Measurements from ENCODE around the gene THADA.
"Not testable (repeated sequence)": the region's sequence is repeated elsewhere in the genome, so short reads cannot be mapped to it uniquely, and the experiment has no call there.

Gene THADA, protein sequence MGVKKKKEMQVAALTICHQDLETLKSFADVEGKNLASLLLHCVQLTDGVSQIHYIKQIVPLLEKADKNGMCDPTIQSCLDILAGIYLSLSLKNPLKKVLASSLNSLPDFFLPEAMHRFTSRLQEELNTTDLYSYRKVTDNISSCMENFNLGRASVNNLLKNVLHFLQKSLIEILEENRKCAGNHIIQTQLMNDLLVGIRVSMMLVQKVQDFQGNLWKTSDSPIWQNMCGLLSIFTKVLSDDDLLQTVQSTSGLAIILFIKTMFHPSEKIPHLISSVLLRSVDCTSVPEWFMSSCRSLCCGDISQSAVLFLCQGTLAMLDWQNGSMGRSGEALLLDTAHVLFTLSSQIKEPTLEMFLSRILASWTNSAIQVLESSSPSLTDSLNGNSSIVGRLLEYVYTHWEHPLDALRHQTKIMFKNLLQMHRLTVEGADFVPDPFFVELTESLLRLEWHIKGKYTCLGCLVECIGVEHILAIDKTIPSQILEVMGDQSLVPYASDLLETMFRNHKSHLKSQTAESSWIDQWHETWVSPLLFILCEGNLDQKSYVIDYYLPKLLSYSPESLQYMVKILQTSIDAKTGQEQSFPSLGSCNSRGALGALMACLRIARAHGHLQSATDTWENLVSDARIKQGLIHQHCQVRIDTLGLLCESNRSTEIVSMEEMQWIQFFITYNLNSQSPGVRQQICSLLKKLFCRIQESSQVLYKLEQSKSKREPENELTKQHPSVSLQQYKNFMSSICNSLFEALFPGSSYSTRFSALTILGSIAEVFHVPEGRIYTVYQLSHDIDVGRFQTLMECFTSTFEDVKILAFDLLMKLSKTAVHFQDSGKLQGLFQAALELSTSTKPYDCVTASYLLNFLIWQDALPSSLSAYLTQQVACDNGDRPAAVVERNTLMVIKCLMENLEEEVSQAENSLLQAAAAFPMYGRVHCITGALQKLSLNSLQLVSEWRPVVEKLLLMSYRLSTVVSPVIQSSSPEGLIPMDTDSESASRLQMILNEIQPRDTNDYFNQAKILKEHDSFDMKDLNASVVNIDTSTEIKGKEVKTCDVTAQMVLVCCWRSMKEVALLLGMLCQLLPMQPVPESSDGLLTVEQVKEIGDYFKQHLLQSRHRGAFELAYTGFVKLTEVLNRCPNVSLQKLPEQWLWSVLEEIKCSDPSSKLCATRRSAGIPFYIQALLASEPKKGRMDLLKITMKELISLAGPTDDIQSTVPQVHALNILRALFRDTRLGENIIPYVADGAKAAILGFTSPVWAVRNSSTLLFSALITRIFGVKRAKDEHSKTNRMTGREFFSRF (N-terminal part only)

DNA sequence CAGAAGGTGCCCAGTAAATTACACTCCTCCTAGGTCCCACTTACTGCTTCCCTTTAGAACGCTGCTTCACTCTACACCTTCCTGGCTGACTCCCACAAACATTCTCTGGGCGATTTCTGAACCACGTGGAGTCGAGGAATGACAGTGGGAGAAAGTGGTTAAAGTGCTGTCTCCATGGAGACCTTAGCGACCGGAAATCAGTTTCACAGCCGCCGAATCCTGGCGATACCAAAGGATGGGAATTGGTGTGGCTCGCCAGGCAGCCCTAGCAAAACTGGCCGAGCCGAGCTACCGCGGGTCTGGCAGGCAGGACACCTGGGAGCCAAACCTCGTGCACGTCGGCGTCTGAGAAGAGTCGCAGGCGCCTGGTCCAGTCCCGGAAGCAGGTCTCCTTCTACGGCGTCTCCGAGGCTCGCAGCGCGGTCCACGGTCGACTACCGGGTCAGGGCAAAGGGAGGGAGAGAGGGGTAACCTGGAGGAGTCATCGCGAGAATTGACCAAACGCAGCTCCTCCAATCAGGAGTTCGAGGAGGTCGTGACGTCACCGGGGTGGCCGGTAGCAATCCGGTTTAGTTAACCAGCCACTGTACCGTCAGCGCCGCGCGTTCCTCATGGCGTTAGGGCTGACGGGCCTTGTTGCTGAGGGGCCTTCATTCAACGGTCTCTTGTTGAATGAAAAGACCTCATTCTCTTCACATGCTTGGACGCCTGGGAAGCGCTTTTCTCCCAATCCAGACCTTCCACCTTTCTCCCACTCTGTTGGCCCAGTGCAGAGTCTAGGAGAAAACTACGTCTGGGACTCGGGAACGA is at the start of gene THADA:
Gene THADA (minus strand): TSS at position 436 of the 810 bp plus-strand sequence. CDS start 3,646 bp downstream, outside the sequence.
- in situ Hi-C loops (cut with HindIII; ENCODE audit: low sequenced_read_pairs) = no loop called here

DNA sequence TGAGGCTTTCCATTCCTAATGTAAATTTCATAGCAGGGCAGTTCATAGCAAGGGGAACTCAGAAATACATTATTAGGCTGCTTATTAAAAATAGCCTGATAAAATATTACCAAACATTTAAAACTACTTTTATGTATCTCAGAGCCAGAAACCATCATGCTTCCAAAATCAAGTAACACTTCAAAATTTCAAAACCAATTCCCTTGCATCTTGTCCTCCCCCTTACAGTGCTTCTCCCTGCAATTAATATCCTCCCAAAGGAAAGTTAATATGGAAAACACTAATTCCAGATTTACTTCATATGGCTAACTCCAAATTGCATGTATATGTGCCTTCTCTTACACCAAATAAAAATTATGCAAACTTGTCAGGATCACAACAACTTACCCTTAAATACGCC is 47.8 kb upstream of the THADA start:
- in situ Hi-C loops (cut with HindIII; ENCODE audit: low sequenced_read_pairs) = no loop called here

DNA sequence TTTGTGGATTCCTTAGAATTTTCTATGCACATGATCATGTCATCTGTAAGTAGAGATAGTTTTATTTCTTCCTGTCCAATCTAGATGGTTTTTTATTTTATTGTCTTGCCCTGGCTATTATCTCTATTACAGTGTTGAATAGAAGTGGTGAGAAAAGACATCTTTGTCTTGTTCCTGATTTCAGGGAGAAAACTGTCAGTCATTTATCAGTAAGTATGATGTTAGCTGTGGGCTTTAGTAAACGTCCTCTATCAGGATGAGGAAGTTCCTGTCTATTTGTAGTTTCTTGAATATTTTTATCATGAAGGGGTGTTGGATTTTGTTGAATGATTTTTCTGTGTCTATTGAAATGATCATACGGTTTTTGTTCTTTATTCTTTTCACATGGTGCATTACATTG is 46.5 kb upstream of the THADA start:
- in situ Hi-C loops (cut with HindIII; ENCODE audit: low sequenced_read_pairs) = no loop called here

DNA sequence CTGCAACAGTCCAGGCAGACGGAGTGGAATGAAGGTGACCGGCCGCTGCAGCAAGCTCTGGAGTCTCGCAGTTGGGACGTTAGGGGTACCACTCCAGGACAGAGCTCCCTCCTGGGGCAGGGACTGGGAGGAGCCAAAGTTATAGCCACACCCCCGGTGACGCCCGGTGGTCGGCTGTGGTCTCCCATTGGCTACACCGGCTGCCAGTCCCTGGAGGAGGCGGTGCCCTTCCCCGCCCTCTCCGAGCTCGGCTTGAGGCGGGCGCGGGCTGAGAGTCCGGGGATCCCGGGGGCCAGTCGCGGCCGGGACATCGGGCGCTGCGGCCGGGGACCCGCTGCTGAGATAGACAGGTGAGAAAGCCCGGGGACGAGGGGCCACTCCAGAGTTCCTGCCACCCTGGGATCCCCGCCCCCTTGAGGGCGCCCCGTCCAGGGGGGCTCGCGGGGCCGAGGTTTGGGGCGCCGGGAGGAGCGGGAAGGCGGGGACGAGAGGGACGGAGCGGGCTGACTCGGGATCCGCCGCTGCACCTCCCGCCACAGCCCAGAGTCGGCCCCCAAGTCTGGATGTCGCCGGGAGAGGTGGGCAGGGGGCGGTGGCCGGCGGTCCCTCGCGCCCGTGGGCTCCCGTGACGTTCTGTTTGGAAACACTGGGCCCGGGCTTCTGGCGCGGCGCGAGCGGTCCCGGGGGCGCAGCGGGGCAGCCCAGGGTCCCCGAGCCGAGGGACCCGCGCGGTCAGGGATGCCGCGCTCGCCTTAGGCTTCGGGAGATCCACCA is 41.4 kb upstream of the THADA start, which contains the start of gene PLEKHH2:
Gene PLEKHH2 (plus strand): TSS at position 231 of the 774 bp plus-strand sequence. CDS start 7,414 bp downstream, outside the sequence.
- in situ Hi-C loops (cut with HindIII; ENCODE audit: low sequenced_read_pairs) = no loop called here

DNA sequence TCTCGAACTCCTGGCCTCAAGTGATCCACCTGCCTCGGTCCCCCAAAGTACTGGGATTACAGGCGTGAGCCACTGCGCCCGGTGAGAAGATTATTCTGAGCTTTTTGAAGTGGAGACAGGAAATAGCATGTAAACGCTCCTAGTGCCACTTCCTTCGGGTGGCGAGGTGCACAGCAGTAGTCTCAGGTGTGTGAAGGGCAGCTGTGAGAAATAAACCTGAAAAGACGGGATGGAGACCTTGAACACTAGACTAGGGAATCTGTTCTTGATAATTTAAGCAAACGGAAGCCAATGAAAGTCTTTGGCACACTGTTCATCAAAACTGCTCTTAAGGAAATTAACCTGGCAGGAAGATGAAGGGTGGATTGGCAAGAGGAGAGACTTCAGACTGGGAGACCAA is 40.8 kb upstream of the THADA start:
- in situ Hi-C loops (cut with HindIII; ENCODE audit: low sequenced_read_pairs) = no loop called here

DNA sequence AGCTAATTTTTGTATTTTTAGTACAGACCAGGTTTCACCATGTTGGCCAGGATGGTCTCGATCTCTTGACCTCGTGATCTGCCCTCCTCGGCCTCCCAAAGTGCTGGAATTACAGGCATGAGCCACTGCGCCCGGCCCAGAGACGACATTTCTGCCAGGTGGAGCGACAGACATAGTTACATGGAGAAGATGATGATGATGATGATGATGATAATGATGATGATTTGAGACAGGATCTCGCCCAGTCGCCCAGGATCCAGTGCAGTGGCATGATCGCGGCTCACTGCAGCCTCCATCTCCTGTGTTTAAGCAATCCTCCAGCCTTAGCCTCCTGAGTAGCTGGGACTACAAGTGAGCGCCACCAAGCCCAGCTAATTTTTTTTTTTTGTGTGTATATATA is 40.3 kb upstream of the THADA start:
- in situ Hi-C loops (cut with HindIII; ENCODE audit: low sequenced_read_pairs) = not testable (repeated sequence)

DNA sequence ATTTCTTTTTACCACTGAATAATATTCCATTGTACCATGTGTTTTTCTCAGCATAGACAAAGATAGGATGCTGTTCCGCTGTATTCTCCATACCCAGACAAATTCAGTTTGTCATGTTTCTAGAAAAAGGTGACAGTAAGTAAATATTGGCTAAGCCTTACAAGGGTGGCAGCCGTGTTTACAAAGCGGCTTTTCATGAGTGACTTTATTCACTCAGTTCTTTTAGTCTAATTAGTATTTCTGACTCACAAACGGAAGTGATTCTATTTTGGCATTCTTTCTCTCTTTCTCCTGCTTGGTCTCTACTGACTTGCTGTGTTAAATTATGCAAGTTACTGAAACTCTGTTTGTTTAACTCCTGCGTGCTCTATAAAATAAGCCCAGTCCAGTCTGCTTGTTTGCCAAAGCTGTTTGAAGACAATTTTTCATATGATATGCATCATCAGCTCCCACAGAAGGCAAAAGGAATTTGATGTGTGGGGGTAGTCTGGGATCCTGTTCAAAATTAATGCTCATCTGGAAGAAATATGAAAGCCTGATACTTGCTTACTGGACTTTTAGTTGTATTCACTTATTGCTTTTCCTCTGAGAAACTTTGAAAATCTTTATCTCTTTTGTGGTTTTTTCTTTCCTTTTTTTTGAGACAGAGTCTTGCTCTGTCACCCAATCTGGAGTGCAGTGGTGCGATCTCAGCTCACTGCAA is 38.9 kb upstream of the THADA start:
- in situ Hi-C loops (cut with HindIII; ENCODE audit: low sequenced_read_pairs) = no loop called here

DNA sequence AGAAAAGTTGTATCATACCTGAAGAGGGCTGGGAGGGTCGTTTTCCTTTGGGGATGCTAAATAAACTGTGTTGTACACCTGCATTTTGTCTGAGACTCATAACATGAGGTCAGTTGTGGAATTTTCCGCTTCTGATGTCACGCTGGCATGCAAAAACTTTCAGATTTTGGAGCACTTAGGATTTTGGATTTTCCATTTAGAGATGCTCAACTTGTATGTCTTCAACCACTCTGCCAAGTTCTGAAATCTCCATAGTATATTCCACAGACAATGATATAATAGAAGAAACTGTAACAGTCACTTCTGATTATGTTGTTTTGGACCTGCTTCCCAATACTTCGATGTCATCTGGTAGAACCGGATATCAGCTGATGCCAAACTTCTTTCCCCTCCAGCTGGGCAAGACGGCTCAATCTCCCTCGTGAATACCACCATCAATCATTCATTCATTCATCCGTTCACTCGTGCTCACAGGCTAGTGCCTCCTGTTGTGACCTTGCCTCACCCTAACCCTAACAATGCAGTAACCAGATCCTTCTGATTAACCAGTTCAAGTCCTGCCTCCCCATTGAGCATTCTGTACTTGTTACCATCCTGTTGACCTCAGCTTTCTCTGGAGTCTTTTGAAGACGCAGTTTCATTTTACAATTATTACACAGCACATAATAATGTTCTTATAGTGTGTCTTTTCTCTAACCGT is 35.9 kb upstream of the THADA start:
- in situ Hi-C loops (cut with HindIII; ENCODE audit: low sequenced_read_pairs) = no loop called here

DNA sequence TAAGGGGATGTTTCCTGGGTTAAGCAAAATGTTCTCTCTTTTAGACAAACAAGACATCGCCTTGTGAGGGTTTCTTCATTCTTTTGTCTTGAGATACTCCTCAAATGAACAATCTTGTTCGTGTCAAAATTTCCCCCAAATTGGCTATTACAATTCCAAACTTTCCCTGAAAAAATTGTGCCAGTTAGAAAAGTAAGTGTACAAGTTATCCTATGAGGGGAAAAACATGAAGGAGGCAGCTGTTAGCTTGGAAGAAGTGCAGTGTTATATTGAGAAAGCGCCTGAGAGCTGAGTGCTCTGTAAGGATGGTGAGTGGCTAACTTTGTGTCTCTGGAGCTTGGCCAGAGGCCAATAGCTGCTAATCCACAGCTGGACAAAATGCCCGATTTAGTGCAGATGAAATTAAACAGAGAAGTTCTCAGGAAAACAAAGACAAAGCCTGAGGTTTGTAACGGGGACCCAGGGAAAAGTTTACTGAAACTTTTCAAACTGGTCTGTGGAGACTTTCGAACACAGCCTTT is 27.2 kb upstream of the THADA start:
- in situ Hi-C loops (cut with HindIII; ENCODE audit: low sequenced_read_pairs) = no loop called here

DNA sequence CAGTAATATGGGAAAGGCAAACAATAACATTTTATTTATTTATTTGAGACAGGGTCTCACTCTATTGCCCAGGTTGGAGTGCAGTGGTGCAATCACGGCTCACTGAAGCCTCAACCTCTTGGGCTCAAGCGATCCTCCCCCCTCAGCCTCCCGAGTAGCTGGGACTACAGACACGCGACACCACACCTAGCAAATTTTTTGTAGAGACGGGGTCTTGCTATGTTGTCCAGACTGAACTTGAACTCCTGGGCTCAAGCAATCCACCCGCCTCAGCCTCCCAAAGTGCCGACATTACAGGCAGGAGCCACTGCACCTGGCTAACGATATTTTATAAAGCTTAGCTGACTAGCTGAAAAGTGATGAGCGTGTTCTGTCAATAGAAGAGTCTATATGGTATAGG is 23.7 kb upstream of the THADA start:
- in situ Hi-C loops (cut with HindIII; ENCODE audit: low sequenced_read_pairs) = no loop called here

DNA sequence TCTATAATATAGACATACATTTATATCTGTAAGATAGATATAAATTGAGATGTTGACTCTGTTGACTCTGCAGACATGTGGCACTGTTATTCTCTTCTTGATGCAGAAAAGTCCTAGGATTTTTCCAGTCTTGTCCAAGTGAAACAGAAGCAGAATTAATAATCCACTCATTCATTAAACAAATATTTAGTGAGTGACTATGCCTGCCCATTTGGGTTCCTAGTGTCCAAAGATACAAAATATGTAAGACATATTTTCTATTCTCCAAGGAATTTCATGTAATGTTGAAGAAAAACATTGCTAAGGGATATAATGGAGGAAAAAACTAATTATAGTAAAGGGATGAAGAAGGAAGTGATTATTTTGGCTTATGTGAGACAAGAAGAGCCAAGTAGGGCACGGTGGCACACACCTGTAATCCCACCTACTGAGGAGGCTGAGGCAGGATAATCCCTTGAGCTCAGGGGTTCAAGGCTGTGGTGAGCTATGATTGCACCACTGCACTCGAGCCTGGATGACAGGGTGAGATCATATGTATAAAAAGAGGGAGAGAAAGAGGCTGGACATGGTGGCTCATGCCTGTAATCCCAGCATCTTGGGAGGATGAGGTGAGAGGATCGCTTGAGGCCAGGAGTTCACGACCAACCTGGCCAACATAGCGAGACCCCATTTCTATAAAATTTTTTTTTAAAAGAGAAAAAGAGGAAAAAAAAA is 21.3 kb upstream of the THADA start:
- in situ Hi-C loops (cut with HindIII; ENCODE audit: low sequenced_read_pairs) = no loop called here

DNA sequence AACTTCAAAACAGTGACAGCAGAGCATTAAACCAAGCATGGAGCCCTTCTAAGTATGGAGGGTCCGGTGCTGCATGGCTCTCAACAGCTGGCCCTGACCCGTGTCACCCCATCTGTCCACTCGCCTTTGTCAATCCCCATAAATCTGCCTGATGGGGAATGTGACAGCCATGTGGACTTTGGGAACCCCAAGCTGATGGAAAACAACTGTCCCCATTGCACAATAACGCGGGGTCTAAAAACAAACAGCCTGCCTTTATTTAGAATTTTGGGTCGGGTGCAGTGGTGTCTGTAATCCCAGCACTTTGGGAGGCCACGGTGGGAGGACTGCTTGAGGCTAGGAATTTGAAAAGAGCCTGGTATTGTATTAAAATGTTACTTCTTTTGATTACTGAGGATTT is 17.1 kb upstream of the THADA start:
- in situ Hi-C loops (cut with HindIII; ENCODE audit: low sequenced_read_pairs) = no loop called here

DNA sequence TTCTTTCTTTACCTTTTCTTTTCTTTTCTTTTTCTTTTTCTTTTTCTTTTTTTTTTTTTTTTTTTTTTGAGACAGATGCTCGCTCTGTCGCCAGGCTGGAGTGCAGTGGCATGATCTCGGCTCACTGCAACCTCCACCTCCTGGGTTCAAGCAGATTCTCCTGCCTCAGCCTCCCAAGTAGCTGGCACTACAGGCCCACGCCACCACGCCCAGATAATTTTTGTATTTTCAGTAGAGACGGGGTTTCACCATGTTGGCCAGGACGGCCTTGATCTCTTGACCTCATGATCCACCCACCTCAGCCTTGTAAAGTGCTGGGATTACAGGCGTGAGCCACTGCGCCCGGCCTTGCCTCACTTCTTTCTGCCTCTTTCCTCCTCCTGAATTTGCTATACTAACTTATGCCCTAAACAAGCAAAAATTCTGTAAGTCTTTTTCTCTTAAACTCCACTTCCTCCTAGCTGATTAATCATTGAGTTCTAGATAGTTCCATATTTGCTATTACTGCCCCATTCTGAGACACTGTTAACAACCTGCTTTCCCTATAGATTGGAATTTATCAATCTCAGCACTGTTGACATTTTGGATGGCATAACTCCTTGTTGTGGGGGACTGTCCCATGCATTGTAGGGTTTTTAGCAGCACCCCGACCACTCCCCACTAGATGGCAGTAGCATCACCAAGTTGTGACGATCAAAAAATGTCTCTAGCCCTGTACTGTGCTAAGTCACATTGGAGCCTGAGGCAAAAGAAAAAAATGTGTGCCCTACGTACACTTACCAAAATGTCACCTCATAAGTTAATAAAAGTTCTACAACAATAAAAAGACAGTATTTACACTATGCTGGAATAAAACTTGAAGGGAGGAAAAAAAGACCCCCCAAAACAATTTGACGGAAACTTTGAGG is 16.4 kb upstream of the THADA start:
- in situ Hi-C loops (cut with HindIII; ENCODE audit: low sequenced_read_pairs) = no loop called here

DNA sequence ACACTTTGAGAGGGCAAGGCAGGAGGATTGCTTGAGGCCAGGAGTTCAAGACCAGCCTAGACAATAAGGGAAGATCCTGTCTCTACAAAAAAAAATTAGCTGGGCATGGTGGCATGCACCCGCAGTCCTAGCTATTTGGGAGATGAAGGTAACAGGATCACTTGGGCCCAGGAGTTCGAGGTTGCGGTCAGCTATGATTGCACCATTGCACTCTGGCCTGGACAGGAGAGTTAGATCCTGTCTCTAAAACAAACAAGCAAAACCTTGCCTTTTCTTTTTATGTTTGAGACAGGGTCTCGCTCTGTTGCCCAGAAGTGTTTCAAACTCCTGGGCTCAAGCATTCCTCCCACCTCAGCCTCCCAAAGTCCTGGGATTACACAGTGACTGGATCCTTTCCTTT is 14.5 kb upstream of the THADA start:
- in situ Hi-C loops (cut with HindIII; ENCODE audit: low sequenced_read_pairs) = no loop called here

DNA sequence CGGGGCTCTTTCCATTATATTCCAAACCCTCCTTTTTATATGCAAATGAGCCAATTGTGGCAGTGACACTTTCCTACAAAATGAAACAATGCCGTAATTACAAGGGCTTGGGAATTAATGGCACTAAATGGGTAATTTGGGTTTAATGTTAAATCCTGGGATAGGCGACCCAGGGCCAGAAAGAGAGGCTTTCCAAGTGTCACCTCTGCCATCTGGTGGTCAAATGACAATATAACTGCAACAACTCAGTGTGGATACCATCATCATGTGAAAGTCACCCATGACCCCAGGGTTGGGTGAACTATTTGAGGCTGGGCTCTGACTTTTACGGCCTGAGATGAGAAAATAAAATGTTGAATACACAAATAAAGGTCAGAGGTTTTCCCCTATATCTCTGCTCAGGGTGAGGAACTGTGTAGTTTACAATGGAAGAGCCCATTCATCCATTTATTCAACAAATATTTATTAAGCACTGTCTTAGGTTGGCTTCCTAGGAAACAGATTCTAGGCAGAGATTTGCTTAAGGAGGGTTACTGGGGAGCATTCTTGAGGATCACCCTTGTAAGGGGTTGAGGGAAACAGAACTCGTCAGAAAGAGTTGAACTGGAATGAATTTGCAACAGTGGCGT is 13.6 kb upstream of the THADA start:
- in situ Hi-C loops (cut with HindIII; ENCODE audit: low sequenced_read_pairs) = no loop called here

DNA sequence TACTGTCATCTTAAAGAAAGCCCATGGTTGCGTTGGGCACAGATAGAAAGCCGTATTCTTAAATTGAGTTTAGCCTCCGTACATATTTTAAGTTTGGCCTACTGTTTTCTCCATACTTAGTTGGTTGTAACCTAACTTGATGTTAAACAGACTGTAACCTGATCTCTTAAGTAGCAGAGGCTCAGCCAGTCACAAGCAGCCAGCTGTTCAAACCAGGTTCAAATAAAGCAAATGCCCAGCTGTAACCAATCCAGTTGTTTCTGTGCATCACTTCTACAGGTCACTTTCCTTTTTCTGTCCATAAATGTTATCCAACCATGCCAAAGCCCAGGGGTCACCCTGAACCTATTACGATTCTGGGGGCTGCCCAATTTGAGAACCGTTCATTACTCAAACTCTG is 10.0 kb upstream of the THADA start:
- in situ Hi-C loops (cut with HindIII; ENCODE audit: low sequenced_read_pairs) = no loop called here

Measured in DLD1 (cell line).